Vagina (tissue), 2 donors: Measurements from ENCODE around the gene AMOTL2. TPM values are rescaled to one million over a fixed set of nuclear protein-coding genes. Genes with fewer than 3 reads are reported as not detected.

Experiments
- DNase-seq, 2 donors: peaks; one replicate each; pipeline ENCODE4 v3.0.0-alpha.2; 2017; ENCODE audit errors: extremely low spot score in 2 of 2
- H3K27ac ChIP-seq: fragments of 200-600 bp; sonication (generic); one replicate; pipeline ENCODE4 v1.5.1; 2019
- H3K27me3 ChIP-seq: fragments of 200-600 bp; sonication (generic); one replicate; pipeline ENCODE4 v1.5.1; 2019
- H3K36me3 ChIP-seq, 2 donors: fragments of 200-600 bp; sonication (generic); one replicate each; pipeline ENCODE4 v1.5.1; 2017 to 2019
- H3K4me1 ChIP-seq: fragments of 200-600 bp; sonication (generic); one replicate; pipeline ENCODE4 v1.5.1; 2019
- H3K4me3 ChIP-seq, 2 donors: fragments of 200-600 bp; sonication (generic); 1 replicate in 1 of 2; 2 replicates in 1 of 2; pipeline ENCODE4 v1.5.1; 2016 to 2019
- H3K9me3 ChIP-seq: fragments of 200-600 bp; sonication (generic); one replicate; pipeline ENCODE4 v1.5.1; 2019
- POLR2A ChIP-seq, 2 donors: fragments of 450-650 bp; IDR thresholded peaks; one replicate each; pipeline ENCODE4 v1.6.1; 2017; ENCODE audit warnings: antibody characterized with exemption in 2 of 2, mild to moderate bottlenecking in 2 of 2, moderate library complexity in 2 of 2
- intact Hi-C: fragments of 100-400 bp; cut with DNase I; formaldehyde crosslinking; loops from one replicate; pipeline ENCODE4 v1.15.1; 2023
- microRNA-seq: library from miRNA; unstranded; fragments of <30 nt; microRNA quantifications from one replicate; pipeline ENCODE4, GENCODE V29; 2017; ENCODE audit warnings: borderline number of aligned reads, borderline replicate concordance
- small RNA-seq: library from RNA; depleted of rRNA; stranded (forward); fragments of <200 nt; gene quantifications from one replicate; pipeline ENCODE3, GENCODE V24; 2016
- total RNA-seq: library from RNA; depleted of rRNA; stranded (reverse); fragments of >200 nt; gene quantifications from one replicate; pipeline ENCODE4 v1.2.3, GENCODE V29; 2016
- TF ChIP-seq, protein P1 (sequence below), 3 experiments: fragments of 450-650 bp in 2 of 3; fragments of 200-600 bp in 1 of 3; sonication (generic) in 1 of 3; IDR thresholded peaks; one replicate each; pipeline ENCODE4 v1.5.1; 2017 to 2019; ENCODE audit warnings: antibody characterized with exemption in 3 of 3, mild to moderate bottlenecking in 2 of 3, moderate library complexity in 2 of 3

AMOTL2 gene
- total RNA-seq, 1 donor from 2014 or later: 60.6 TPM

DNA sequence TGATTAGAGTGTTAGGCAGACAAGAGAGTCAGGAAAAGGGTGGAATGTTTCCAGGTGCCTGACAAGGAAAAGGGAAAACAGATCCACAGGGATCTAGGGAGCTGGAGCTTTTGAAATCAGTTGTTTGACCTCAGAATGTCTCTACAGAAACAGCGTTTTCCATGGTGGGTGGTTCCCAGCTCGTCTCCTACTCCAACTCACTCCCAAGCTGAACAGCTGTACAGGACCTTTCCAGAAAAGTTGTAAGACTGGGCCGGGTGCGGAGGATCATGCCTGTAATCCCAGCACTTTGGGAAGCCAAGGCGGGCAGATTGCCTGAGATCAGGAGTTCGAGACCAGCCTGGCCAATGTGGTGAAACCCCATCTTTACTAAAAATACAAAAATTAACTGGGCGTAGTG is 67.9 kb downstream of the AMOTL2 start:
- TF ChIP-seq POLR2A (IDR thresholded peaks at IDR 0.05): no peak
- TF ChIP-seq, protein P1, sequence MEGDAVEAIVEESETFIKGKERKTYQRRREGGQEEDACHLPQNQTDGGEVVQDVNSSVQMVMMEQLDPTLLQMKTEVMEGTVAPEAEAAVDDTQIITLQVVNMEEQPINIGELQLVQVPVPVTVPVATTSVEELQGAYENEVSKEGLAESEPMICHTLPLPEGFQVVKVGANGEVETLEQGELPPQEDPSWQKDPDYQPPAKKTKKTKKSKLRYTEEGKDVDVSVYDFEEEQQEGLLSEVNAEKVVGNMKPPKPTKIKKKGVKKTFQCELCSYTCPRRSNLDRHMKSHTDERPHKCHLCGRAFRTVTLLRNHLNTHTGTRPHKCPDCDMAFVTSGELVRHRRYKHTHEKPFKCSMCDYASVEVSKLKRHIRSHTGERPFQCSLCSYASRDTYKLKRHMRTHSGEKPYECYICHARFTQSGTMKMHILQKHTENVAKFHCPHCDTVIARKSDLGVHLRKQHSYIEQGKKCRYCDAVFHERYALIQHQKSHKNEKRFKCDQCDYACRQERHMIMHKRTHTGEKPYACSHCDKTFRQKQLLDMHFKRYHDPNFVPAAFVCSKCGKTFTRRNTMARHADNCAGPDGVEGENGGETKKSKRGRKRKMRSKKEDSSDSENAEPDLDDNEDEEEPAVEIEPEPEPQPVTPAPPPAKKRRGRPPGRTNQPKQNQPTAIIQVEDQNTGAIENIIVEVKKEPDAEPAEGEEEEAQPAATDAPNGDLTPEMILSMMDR (IDR thresholded peaks at IDR 0.05): no peak
- Histone ChIP-seq H3K9me3 (no peaks in the 10 kb centered on the region), H3K27ac (no peak overlapping the region), H3K4me1 (peaks cover 23% of the 10 kb centered on the region), H3K36me3 (no peaks in the 10 kb centered on the region), H3K27me3 (no peaks in the 10 kb centered on the region), H3K4me3 (no peak overlapping the region)
- DNase-seq: no peak
- intact Hi-C loops: loop anchor here (5.0 kb wide), 1 partner anchor 94 kb away; no protein-coding TSS in a partner anchor

Small RNA genes within 50 kb of the gene (microRNA-seq; reads per million reads assigned to microRNA genes)
- not detected for gene MIR6827

Small RNA genes within 50 kb of the gene (small RNA-seq; reads per million reads assigned to genes)
- gene HMGN1P9 (not detected), gene MIR6827 (not detected)

Other genes starting within 250 kb of the AMOTL2 start
- gene RYK, start 123.6 kb downstream of the AMOTL2 start, total RNA-seq: 102 TPM
- 24.1 TPM for gene ANAPC13, start 111.5 kb upstream of the AMOTL2 start, total RNA-seq
- 12.5 TPM for gene CEP63, start 111.6 kb upstream of the AMOTL2 start, total RNA-seq